ENCODE results near the gene SSC4D.
"Not testable (repeated sequence)": the region's sequence is repeated elsewhere in the genome, so short reads cannot be mapped to it uniquely, and the experiment has no call there.

SSC4D gene

DNA sequence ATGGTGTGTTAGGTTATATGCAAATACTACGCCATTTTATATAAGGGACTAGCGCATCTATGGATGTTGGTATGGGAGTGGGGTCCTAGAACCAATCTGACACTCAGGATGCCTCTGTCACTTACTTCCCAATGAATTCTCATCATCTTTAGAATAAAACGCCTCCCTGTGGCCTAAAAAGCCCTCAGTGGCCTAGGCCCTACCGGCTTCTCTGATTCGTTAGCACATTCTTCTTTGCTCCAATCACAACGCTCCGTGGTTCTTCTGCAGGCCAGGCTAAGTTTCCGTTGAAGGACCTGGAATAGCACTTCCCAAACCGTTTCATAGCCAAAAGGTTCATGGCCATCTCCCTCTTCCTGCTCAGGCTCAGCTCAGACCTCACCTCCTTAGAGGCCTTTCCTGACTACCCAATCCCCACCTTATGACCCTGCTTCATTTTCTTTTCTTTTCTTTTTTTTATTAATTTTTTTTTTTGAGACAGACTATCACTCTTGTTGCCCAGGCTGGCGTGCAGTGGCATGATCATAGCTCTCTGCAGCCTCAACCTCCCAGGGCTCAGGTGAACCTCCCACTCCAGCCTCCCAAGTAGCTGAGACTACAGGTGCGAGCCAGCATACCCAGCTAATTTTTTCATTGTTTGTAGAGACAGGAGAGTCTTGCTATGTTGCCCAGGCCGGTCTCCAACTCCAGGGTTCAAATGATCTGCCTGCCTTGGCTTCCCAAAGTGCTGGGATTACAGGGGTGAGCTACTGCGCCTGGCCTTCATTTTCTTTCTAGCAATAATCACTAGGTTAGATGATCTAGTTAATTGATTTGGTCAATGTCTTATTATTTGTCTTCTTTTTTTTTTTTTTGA, 26.2 kb downstream of the SSC4D start:
- DNase-seq (ENCODE audit: low read depth in 2 of 2), result no peak

DNA sequence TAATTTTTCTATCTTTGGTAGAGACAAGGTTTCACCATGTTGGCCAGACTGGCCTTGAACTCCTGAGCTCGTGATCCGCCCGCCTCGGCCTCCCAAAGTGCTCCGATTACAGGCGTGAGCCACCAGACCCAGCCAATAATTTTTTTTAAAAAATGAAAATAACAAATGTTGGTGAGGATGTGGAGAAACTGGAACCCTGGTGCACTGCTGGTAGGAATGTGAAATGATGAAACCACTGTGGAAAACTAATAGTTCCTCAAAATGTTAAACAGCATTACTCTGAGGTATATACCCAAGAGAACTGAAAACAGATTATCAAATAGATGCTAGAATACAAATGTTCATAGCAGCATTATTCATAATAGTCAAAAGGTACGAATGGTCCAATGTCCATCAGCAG, 27.7 kb downstream of the SSC4D start:
- no peak for DNase-seq (ENCODE audit: low read depth in 2 of 2)

DNA sequence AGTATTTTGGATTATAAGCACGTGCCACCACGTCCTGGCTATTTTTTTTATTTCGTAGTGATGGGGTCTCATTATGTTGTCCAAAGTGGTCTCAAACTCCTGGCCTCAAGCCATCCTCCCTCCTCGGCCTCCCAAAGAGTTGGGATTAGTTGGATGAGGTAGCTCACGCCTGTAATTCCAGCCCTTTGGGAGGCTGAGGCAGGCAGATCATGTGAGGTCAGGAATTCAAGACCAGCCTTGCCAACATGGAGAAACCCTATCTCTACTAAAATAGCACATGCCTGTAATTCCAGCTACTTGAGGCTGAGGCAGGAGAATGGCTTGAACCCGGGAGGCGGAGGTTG, 28.9 kb downstream of the SSC4D start:
- no peak for DNase-seq (ENCODE audit: low read depth in 2 of 2)

DNA sequence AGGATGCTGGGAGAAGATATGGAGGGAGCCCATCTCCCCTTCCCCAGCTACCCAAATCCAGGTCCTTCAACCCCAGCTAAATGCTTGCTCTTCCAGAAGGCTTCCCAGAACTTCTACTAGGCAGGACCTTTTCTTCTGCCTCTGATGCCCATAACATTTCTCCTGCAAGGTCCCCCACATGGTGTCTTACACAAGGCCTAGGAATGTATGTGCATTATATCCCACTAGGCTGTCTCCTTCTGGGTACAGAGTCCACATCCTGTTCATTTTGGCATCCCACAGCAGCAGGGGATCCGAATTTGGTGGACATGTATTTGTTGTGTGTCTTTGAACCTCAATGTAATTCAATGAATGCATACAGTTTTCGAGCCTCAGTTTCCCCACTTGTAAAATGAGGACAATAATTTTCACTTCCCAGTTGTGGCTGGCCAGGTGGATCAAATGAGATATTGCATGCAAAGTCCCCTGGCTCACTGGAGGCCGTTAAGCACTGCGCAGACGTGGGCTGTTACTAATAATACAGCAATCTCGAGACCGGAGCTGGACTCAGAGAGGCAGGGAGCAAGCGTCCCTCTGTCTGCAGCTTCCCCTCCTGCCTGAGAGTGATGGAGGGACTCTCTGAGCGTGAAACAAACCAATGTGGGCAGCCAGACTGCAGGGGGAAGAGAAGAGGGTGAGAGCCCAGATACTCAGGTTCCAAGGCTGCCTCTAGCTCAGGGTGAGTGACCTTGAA, 32.1 kb downstream of the SSC4D start:
- DNase-seq (ENCODE audit: low read depth in 2 of 2), result no peak

DNA sequence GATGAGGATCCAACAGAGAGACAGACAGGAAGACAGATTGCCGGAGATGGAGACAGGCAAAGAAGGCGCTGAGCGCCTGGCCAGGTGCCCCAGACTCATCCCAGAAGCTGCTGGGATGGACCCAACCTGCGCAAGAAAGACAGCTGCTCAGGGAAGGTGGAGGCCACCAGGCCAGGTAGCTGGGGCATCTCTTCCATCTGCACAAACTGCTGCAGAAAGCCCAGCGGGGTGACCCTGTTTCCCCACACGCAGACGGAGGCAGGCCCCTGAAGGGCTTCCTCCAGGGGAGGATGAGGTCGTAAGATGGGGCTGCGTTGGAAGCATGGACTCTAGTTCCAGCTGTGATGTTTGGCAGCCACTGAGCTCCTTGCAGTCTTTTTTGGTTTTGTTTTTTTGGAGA, 34.2 kb downstream of the SSC4D start:
- DNase-seq (ENCODE audit: low read depth in 2 of 2), result no peak

DNA sequence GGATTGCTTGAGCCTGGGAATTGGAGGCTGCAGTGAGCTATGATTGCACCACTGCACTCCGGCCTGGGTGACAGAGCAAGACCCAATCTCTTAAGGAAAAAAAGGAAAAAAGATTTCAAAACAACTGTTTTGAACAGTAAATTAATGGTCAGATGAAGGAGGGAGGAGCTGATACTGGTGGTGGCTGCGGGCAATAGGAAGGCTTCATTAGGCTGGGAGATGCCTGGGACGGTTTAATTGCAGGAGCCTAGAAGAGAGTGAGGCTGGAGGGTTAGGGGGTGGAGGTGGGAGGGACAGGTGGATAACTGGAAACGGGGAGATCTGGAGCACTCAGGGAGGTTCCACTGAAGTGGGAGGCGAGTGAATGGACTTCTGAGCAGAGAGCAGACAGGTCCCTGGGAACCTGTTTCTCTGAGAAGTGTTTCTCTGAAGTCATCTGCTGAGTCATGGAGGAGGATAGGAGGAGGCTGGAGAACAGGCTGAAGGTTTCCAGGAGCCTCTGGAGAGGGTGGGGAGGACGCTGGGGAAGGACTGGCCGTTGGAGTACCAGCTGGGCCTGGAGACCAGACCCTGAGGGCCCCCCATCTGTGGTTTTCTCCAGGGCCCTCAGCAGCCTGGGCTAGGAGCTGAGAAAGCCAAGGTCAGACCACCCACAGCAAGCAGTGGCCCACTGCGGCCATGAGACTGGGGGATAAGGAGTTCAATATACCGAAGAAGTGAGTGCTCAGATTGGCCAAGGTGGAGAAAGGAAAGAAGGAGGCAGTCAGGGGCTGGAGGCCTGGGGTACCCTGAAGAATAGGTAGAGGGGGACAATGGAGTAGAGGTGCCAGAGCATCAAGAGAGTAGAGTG, 36.3 kb downstream of the SSC4D start:
- DNase-seq (ENCODE audit: low read depth in 2 of 2), result no peak

DNA sequence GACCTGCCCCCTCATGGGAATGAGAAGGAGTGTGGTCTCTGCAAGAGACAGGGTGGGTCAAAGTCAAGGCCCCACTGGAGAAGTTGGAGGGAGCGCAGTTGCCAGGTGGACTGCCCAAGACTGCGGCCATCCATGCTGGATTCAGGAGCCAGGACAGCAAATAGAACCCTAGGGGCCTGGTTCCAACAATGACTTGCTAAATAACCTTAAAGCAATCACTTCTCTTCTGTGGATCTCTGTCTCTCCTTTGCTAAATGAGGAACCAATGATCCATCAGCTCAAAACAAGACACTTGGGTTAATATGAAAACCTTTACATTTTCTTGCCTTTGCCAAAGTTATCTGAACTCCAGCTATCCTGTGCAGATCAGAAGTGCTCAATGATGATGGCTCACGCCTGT, 38.1 kb downstream of the SSC4D start:
- DNase-seq (ENCODE audit: low read depth in 2 of 2), result no peak

DNA sequence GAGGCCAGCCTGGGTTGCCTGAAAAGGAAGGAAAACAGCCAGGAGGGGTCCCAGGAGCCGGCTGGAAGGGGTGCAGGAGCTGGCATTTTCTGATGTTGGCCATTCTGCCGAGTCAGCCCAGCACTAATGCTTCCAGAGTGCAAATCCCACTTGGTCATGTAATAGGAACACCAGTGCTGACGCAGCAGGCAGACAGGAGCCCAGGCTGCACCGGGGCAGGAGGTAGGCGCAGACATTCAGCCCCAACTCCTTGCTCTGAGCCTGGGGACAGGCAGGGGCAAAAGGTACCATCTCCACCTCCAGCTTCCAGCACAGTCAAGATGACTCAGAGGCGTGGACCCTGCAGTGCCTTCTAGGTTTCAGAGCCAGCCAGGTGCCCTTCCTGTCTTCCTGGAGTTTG, 40.5 kb downstream of the SSC4D start:
- no peak for DNase-seq (ENCODE audit: low read depth in 2 of 2)

DNA sequence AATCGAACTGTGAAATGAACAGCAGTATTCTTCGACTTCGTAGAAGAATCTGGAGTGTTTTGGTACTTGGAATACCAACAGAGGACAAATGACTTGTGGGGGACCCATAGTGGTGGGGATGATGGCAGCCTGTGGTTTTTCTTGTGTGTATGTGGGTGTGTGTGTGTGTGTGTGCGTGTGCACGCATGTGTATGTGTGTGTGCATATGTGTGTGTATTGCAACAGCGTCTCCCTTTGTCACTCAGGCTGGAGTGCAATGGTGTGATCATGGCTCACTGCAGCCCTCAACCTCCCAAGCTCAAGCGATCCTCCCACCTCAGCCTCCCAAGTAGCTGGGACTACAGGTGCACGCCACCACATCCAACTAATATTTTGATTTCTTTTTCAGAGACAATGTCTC, 41.3 kb downstream of the SSC4D start:
- DNase-seq (ENCODE audit: low read depth in 2 of 2), result no peak

DNA sequence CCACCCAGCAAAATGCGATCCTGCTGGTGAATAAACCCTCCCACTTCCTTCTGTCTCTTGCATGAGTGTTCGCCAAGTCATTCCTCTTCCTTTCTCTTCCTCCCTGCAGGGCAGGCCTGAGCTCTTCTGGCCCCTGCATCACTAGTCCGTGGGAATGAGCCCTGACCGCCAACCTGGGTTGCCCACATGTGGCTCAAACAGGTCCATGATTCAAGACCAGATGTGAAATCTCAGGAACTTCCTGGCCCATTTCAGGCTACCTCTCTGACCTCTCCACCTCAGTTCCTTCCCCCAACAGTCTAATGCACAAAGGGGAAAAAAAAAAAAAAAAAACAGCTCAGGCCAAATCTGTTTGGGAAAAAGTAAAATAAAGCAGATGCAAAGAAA, 45.3 kb downstream of the SSC4D start:
- DNase-seq (ENCODE audit: low read depth in 2 of 2), result no peak

DNA sequence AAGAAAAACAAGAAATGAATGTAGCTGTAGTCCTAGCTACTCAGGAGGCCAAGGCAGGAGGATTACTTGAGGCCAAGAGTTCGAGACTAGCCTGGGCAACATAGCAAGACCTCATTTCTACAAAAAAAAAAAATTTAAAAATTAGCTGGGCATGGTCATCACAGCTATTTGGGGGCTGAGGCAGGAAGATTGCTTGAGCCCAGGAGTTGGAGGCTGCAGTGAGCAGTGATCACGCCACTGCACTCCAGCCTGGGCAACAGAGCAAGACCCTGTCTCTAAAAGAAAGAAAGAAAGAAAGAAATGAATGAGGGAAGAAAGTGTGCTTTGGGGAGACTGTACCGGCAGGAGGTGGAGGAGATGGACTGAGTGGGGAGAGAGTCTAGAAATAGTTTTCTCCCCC, 45.7 kb downstream of the SSC4D start:
- not testable (repeated sequence) for DNase-seq (ENCODE audit: low read depth in 2 of 2)

DNA sequence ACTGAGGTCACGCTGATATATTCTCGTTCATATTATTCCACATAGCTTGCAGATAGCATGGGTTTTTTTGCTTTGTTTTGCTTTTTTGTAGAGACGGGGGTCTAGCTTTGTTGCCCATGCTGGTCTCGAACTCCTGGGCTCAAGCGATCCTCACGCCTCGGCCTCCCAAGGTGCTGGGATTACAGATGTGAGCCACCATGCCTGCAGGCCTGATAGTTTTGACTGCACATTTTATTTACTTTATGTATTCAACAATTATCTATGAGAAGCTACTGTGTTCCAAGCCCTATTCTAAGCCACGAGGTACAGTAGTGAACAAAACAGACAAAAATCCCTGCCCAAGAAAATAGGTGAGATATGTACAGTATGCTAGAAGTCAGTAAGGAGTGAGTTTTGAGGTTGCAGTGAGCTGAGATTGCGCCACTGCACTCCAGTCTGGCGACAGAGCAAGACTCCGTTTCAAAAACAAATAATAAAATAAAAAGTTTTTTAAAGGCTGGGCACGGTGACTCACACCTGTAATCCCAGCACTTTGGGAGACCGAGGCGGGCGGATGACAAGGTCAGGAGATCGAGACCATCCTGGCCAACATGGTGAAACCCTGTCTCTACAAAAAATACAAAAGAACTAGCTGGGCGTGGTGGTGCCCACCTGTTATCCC, 49.4 kb downstream of the SSC4D start:
- DNase-seq (ENCODE audit: low read depth in 2 of 2), result no peak

DNA sequence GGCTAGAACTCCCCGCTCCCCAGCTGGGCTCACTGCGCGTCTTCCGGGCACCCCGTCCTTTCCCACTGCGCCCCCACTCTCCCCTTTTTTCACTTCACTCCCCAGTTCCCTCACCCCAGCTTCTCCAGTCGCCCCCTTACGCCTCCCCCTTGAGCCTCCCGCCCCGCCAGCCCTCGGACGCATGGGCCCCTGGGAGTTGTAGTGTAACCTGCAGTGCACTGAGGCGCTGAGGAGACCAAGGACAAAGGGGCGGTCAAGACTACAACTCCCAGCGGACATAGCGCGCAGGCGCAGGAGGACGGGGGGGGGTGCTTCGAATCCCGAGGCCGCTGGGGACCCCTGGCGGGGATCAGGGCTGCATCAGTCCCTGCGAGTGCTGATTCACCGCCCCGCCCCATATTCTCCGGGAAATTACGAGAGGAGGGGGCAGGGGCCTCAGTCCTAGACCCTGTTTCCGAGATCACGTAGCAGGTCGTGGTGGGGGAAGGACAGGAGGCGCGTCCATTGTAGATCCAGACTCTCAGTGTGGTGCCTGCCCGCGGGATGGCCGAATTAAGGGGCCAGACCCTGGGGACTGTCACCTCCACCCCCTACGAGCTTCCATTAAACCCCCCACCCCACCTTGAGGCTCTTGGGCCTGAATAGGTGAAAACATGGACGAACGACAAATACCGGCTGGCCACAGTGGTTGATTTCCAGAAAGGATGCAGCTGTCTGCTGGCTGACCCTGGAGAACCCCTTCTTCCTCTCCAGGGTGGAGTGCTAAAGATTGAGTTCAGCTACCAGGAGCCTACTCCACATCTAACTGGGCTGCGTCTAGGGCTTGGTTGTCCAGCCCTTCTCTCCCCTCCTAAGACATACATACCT, 50.2 kb downstream of the SSC4D start:
- DNase-seq (ENCODE audit: low read depth in 2 of 2), result peak; percentile 86 to 89

DNA sequence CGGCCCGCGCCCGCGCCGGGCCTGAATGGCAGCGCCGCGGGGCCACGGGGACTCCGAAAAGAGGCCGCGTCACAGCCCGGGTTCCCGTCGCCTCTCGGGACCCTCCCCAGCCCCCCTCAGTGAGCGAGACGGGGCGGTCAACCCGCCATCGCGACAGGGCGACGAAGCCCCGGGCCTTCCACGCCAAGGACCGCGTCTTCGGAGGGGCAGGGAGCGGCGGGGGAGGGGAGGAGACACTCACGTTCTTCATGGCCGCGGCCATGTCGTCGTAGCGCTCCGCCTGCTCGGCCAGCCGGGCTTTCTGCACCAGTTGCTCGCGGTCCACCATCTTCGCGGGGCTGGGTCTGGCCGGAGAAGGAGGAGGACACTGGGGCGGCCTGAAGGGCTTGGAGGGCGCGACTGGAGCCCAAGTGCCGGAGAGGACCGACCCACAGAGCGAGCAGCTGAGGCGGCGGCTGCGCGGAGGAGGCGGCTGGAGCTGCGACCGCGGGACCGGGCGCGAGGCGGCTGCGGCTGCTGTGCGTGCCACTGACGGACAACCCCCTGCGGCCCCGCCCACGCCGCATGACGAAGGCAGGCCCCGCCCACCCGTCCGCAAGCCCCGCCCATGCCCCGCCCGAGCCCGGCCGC, 50.9 kb downstream of the SSC4D start, which contains the start of gene YWHAG:
TSS of gene YWHAG (minus strand) at position 511 of the 630 bp plus-strand sequence. CDS start at position 328, 183 bp downstream.
- DNase-seq (ENCODE audit: low read depth in 2 of 2), result peak; percentile 81 to 83

DNA sequence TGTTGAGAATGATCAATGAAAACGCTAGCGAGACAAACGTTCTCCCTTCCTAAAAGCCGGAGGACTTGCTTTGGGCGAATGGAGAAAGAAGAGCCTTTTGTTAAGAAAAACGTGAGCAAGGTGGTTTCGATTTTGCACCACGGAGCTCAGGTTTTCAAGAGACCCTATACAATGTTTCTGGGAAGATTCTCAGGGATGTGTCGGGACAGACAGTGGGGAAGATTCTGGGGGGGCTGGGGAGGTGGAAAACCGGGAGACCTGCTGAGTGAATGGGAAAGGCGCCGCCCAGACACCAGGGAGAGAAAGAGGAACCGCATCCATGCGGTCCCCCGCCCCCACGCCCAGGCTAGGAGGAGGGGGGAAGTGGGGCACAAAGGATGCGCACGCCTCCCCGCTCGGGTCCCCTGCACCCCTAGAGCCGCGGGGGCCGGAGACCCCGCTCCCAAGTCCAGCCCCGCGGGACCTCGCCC, 51.5 kb downstream of the SSC4D start:
- peak; percentile 24 to 35 for DNase-seq (ENCODE audit: low read depth in 2 of 2)

DNA sequence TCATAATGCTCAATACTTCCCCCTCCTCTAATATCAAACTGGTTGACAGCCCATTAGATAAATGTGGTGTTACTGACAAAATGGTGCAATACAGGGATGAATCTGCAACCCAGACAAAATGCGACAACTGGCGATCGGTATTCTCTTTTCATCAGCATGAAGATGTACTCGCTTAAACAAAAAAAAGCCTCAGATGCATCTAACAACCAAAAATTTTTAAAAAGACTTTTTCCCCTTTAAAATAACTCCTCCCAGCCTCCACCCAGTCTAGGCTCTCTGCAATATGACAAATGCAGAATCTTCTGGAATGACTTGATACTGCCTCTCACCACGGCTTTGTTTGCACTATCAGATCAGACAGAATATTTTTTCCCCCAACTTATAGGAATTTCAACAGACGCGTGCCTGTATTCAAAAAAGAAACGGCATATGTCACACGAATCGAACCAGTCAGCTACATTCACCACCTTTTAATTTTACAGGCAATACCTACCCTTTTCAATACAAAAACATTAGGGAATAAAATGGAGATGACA, 52.0 kb downstream of the SSC4D start:
- no peak for DNase-seq (ENCODE audit: low read depth in 2 of 2)

DNA sequence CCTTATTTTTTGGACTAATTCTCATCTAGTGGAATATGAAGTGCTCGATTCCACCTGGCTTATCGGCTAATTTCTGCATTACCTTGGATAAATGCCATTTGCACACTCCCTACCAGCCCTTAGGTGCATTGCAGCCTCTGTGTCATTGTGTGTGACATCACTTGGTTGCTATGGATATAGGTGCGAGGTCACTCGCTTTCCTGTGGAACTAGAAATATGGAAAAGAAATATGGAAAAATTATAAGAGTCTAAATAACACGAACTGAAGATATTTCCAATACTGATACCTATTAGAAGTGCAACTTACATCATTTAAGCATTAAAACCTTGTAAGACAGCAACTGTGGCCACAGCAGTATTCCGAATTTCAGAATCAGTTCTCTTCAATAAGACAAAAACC, 52.7 kb downstream of the SSC4D start:
- no peak for DNase-seq (ENCODE audit: low read depth in 2 of 2)

DNA sequence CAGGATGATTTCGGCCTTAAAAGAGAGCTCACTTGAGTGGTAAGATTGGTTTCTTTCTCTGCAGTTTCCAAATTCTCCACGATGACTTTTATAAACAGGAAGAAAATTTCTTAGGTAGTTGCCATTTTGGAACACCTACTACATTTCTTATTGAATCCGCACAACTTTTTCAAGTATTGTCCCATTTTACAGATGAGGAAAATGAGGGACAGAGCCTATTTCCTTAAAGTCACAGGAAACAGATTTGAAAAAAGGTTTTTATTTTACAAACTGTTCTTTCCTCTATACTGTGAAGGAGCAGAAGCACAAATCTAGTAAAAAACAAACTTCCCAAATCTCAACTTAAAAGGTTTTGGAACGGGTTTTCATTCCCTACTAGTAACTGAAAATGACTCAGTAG, 53.4 kb downstream of the SSC4D start:
- DNase-seq (ENCODE audit: low read depth in 2 of 2), result no peak

DNA sequence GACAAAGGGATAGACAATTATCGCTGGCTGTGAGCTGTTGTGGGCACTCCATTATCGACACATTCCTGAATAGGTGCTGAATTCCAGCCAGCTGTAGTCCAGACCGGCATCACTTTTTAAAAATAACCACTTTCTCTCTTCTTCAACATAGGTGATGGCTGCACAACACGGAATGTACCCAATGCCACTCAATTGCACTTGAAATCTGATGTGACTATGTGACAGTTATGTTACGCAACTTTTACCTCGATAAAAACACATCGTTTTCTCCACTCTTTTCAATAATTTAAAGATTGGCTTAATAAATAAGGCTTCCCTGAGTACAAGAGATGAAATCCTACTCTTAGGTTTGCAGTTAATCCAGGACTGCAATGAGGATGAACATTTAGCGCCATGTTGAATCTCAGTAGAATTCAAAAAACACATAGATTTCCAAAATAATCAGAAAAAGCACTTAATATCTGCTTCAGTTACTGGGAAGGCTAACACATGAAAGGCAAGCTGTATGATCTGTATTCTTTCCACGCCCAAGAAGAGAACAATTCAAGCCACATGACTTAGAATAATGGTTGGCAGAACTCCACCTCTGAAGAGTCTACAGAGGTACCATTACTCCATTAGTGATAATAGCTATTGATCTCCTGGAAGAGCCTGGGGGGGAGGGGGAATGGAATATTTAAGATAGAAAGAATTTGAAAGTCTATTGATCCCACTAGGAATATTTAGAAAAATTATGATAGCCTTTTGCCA, 54.3 kb downstream of the SSC4D start:
- no peak for DNase-seq (ENCODE audit: low read depth in 2 of 2)

Data from stimulated activated CD8-positive, alpha-beta memory T cell treated with anti-CD3 and anti-CD28 coated beads, Interleukin-2, amount 100 ng/mL, for 48 hours (primary cell).